Activated CD8-positive, alpha-beta memory T cell treated with anti-CD3 and anti-CD28 coated beads for 1 hour (primary cell): ENCODE data around the gene GPRASP1.
A peak's percentile ranks its signal among the peaks of the same experiment; 100 is the strongest.
"Not testable (repeated sequence)": the region's sequence is repeated elsewhere in the genome, so short reads cannot be mapped to it uniquely, and the experiment has no call there.

Source experiments
- DNase-seq, 2 donors: peaks; one replicate each; pipeline ENCODE4 v3.0.0-alpha.2; 2020; ENCODE audit warnings: low read depth in 1 of 2; ENCODE audit errors: extremely low read depth in 1 of 2

The GPRASP1 gene, protein sequence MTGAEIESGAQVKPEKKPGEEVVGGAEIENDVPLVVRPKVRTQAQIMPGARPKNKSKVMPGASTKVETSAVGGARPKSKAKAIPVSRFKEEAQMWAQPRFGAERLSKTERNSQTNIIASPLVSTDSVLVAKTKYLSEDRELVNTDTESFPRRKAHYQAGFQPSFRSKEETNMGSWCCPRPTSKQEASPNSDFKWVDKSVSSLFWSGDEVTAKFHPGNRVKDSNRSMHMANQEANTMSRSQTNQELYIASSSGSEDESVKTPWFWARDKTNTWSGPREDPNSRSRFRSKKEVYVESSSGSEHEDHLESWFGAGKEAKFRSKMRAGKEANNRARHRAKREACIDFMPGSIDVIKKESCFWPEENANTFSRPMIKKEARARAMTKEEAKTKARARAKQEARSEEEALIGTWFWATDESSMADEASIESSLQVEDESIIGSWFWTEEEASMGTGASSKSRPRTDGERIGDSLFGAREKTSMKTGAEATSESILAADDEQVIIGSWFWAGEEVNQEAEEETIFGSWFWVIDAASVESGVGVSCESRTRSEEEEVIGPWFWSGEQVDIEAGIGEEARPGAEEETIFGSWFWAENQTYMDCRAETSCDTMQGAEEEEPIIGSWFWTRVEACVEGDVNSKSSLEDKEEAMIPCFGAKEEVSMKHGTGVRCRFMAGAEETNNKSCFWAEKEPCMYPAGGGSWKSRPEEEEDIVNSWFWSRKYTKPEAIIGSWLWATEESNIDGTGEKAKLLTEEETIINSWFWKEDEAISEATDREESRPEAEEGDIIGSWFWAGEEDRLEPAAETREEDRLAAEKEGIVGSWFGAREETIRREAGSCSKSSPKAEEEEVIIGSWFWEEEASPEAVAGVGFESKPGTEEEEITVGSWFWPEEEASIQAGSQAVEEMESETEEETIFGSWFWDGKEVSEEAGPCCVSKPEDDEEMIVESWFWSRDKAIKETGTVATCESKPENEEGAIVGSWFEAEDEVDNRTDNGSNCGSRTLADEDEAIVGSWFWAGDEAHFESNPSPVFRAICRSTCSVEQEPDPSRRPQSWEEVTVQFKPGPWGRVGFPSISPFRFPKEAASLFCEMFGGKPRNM (N-terminal part only)

DNA sequence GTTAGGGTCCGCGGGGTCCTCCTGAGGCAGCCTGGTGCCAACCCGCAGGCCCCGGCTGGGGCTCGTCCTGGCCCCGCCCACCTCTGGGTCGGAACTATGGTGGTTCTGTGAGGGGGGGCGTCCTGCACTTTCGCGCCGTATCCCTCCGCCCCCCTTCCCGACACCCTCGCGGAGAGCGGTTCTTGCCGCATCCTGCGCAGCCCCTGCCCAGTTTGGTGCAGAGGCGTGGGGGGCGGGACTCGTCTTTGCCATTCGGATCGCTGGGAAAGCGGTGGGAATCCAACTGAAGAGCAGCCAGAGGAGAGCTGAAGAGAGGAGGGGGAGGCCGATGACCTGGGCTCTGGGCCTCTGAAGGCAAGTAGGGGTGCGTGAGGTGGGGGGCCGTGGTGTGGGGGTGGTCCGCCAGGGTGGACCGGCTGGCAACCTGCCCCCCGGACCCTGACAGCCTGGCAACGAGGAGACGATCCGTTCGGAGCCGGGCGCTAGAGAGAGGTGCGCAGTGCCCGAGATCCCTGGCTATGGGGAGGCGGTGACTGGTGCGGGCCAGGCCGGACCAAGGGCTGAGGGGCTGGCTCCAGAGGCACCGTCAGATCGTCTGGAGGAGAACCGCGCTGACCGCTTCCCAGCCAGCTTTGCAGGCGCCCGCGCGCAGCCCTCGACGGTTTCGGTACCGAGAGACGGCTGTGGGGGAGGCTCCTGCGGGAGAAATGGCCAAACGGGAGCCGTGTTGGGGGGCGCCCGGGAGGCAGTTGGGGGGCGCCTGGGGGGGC, at the start of gene GPRASP1:
Gene GPRASP1, plus strand, starts transcription at position 242 of the 770 bp plus-strand sequence. CDS start 2,431 bp downstream, outside the sequence.
- DNase-seq, result peak; percentile 24 to 54

DNA sequence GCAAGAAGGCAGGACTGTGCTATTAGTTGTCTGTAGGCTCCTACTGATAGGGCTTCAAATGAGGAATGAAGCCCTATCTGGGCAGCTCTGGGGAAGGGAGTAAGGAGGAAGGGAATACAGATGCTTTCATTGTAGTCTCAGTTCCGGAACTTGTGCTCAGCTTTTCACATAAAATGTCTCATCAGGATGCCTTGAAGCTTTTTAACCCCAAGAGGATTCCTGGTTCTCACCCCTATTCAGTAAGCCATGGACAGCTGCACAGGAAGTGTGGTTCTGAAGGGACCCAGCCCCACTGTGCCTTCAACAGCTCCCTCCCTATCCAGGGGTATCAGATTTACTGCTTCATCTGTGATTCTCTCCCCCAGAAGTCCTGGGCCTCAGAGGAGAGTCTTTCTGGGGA, 47.0 kb upstream of the GPRASP1 start:
- no peak for DNase-seq

DNA sequence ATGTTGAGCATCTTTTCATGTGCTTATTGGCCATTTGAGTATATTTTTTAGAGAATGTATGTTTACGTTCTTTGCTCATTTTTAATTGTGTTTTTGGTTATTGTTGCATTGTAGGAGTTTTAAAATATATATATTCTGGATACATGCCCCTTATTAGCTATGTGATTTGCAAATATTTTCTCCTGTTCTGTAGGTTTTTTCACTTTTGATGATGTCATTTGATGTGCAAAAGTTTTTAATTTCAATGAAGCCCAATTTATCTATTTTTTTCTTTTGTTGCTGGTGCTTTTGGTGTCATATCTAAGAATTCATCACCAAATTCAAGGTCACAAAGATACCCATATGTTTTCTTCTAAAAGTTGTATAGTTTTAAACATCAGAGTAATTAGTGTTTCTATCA, 45.2 kb upstream of the GPRASP1 start:
- no peak for DNase-seq

DNA sequence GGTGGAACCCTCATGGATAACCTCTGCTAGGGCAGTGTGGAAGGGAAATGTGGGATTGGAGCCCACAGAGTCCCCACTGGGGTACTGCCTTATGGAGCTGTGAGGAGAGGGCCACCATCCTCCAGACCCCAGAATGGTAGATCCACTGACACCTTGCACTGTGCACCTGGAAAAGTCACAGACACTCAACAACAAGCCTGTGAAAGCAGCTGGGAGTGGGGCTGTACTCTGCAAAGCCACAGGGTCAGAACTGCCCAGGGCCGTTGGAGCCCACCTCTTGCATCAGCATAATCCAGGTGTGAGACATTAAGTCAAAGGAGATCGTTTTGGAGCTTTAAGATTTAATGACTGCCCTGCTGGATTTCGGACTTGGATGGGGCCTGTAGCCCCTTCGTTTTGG, 40.4 kb upstream of the GPRASP1 start:
- DNase-seq, result no peak

DNA sequence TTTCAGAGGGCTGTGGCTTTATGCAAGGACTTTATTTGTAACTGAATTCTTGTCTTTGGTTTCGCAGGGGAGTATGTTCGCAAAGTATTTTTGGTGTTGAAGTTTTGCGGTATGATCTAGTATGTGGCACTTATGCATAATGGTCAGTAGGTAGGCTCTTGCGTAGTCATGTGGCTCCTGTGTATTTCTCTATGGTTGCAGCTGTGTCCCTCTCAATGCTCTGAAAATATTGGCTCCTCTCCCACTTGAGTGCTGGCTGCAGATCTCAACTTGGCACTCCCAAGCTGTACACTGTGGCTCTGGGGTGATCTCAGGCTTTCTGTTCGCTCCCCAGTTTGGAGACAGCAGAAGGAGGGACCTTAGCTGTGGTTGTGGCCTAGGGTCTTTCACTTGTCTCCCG, 27.2 kb upstream of the GPRASP1 start:
- DNase-seq, result no peak

DNA sequence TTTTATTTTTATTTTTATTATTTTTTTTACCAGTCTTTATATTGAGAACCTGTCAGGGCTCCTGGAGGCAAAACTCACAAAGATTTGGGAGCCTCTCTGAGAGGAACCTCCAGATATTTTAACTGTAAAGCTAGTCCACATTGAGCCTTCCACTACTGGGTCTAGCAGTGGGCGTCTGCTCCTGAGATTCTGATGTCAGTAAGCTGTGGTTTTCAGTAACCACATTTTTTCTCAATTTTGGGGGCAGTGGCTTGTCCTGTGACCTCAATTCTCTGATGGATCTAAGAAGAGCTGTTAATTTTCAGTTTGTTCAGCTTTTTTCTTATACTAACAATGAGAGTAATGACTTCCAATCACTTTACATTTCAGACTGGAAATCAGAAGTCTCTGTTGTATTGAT, 23.6 kb upstream of the GPRASP1 start:
- no peak for DNase-seq

DNA sequence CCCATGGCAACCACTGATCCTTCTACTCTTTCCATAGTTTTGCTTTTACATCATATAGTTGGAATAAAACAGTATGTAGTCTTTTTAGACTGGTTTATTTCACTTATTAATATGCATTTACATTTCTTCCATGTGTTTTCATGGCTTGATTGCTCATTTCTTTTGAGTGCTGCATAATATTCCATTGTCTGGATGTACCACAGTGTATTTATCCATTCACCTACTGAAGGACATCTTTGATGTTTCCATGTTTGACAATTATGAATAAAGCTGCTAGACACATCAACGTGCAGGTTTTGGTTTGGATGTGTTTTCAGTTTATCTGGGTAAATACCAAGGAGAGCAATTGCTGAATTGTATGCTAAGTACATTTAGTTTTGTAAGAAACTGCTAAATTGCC, 13.7 kb upstream of the GPRASP1 start:
- no peak for DNase-seq

DNA sequence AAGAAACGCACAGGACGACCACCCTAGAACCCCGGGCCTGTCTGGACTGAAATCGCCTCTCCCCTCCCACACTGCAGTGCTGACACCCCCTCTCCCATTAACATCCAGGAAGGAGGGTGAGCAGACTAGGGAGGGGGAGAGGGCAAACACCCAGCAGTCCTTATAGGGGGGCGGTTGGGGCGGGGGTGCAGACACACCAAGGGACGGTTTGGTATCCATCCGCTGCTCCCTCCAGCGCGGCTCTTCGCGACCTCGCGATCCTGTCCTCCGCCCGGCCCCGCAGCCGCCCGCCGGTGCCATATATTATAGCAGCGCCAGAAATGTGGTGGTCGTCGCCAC, 411 bp upstream of the GPRASP1 start:
- no peak for DNase-seq

DNA sequence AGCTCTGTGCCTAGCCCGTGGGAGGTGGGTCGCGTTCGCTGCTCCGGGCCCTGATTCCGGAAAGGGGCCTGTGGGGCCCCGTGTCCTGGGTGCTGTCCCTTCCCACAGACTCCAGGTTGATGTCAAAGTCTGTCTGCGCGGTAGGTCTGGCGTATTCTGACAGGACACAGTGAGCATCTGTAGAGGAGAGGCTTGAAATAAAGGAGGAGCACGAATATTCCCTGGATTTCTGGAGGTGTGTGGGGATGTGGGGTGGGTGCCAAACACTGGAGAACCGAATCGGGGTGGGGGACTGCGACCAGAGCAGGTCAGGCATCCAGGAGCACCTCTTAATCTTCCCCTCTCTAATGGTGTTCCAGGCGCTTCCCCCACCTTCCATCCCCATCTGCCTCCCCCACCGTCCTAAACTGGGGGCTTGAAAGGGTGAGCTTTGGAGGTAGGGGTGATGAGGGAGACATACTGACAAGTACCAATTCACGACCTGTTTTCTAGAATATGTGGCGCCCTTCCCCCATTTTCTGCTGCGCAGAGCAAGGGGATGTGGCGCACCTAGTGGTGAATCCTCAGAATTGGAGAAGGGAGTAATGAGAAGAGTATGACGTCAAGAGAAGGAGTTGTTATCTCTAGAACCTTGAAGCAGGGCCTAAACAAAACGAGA, 877 bp downstream of the GPRASP1 start:
- DNase-seq, result peak; percentile 23 to 25

DNA sequence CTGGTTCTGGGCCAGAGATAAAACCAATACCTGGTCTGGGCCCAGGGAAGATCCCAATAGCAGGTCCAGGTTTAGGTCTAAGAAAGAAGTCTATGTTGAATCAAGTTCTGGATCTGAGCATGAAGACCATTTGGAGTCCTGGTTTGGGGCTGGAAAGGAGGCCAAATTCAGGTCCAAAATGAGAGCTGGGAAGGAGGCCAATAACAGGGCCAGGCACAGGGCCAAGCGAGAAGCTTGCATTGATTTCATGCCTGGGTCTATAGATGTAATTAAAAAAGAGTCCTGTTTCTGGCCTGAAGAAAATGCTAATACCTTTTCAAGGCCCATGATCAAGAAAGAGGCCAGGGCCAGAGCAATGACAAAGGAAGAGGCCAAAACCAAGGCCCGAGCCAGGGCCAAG, 3.4 kb downstream of the GPRASP1 start:
- no peak for DNase-seq

DNA sequence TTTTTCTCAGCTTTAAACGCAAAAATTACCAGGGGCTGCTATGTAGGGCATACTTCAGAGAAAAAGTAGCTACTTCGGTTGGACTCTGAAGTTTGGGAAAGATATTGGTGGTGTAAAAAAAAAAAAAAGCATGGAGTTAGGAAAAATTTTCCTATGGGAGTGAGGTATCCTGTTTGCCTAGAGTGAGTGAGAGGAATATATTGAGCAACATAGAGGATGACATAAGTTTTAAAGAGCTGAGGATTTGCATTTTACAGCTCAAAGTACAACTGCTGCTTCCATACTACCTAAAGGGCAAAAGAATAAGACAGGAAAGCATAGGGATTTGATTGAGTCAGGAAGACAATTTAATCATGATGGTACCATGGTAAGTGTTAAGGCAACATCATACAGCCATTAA, 7.3 kb downstream of the GPRASP1 start:
- DNase-seq, result no peak

DNA sequence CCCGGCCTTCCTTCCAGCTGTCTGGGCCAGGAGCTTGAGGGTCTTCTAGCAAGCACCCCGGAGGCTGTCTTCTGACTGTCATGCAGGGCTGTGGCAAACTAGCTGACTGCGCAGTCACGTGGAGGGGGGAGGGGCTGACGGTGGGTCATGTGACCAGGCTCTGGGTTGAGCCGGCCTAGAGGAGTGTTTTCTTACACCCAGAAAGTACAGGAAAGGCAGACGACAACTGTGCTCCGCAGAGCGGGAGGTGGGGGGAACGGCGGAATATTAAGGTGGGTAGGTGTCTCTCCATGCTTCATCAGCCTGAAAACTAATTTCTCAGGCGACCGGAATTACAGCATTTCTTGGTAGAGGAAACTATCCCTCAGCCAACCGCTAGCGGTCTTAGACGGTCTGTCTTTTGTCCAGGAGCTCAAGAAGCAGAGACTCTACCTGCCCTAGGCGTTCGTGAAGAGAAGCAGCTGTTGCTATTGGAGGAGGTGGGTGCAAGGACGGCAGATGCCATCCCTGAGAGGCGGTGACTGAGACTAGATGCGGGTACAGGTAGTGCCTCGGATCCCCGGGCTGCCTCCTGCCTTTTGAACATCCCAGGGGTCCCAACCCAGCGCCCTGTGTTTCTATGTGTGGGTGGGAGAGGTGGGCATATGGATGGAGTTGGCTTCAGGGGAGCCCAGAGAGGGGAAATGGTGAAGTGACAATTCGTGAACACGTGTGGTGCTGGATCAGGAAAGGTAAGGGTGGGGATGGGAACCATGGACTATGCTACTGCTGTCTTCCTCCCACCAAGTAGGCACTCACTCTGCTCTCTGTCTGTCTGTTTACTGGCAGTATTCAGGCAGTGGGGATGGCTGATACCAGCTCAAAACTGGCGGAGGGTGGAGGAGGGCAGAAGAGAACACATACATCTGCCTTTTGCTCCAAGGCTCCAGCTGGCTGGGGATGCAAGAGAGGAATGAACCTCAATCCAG, 8.8 kb downstream of the GPRASP1 start:
- peak; percentile 53 to 65 for DNase-seq

DNA sequence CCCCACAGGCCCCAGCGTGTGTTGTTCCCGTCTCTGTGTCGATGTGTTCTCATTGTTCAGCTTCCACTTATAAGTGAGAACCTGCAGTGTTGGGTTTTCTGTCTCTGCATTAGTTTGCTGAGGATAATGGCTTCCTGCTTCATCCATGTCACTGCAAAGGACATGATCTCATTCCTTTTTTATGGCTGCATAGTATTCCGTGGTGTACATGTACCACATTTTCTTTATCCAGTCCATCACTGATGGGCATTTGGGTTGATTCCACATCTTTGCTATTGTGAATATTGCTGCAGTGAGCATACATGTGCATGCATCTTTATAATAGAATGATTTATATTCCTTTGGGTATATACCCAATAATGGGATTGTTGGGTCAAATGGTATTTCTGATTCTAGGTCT, 12.5 kb downstream of the GPRASP1 start:
- DNase-seq, result not testable (repeated sequence)

DNA sequence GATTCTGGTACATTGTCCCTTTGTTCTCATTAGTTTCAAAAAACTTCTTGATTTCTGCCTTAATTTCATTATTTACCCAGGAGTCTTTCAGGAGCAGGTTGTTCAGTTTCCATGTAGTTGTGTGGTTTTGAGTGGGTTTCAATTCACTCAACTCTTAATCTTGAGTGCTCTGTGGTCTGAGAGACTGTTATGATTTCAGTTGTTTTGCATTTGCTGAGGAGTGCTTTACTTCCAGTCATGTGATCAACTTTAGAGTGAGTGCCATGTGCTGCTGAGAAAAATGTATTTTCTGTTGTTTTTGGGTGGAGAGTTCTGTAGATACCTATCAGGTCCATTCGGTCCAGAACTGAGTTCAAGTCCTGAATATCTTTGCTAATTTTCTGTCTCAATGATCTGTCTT, 15.8 kb downstream of the GPRASP1 start:
- not testable (repeated sequence) for DNase-seq

DNA sequence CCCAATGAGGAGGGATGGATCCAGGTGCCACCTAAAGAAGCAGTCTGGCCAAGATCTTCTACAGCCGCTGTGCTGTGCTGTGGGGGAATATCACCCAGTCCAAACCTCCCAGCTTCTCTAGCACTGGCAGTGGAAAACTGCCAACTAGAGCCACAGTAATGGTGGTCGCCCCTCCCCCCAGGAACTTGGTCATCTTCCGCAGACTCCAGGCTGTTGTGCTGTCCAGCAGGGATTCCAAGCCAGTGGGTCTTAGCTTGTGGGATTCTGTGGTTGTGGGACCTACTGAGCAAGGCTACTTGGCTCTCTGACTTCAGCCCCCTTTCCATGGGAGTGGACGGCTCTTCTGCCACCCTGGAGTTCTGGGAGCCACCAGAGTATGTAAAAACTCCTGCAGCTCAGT, 18.2 kb downstream of the GPRASP1 start:
- no peak for DNase-seq

DNA sequence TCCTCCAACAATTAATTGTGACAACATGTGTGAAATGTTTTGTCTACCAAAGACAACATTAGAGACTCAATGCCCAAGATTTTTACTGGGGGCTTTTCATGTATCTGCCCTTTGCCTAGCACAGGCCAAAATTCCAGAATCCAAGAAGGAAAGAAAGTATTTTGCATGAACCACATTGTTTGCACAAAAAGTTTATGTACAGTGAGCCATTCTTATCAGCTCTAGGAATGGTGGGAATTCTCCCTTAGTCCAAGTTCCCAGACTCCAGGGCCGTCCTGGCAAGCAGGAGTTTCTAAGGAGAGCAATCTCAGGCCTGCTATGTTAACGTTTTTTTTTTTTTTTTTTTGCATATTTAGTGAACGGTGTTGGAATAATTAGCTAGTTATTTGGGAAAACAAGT, 21.6 kb downstream of the GPRASP1 start:
- DNase-seq, result no peak

DNA sequence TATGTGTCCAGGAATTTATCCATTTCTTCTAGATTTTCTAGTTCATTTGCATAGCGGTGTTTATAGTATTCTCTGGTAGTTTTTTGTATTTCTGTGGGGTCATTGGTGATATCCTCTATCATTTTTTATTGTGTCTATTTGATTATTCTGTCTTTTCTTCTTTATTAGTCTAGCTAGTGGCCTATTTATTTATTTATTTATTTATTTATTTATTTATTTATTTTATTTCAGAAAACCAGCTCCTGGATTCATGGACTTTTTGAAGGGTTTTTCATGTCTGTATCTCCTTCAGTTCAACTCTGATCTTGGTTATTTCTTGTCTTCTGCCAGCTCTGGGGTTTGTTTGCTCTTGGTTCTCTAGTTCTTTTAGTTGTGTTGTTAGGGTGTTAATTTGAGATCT, 26.2 kb downstream of the GPRASP1 start:
- DNase-seq, result not testable (repeated sequence)

DNA sequence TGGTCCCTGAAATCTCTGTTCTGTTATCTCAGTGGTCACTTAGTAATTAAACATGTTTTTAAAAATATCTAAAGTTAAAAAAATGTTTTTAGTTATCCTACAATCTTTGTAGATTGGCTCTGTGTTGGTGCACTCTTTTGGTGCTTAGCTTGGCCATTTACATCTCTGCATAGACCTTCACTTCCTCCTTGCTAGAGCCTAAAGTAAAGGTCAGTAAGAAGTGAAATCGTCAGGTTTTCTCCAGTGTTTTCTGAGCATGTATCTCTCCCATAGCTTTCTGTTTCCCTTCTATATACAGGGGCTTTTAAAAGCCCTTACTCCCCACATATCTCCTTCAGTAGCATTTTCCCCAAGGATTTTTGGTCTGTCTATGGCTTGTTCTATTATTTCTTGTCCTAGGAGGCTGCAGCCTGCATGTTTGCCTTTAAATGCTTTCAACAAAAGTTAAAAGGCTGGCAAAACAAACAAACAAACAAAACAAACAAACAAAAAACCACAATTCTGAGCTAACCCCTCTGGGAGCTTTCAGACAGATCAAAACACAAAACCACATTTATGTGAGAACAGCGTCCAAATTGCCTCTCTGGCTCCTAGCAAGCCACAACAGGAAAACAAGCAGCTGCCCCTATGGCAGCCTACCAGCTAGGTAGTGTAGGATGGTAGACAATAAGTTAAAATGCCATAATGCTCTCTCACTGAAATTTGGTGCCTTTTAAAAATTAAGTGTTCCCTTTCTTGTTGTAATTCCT, 33.7 kb downstream of the GPRASP1 start:
- DNase-seq, result no peak

DNA sequence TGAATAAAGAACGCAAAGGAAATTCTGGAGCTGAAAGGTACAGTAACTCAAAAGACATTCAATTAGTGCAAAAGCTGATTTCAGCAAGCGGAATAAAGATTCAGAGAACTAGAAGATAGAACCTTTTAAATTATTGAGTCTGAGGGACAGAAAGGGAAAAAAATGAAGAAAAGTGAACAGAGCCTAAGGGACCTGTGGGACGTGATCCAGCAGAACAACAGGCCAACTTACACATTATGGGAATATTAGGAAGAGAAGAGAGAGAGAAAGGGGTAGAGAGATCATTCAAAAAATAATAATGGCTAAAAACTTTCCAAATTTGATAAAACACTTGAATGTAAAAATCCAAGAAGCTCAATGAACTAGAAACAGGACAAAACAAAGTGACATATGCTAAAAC, 43.5 kb downstream of the GPRASP1 start:
- DNase-seq, result no peak
